Naive thymus-derived CD8-positive, alpha-beta T cell (primary cell): ENCODE data around the gene GPR119. TPM values are rescaled to one million over a fixed set of nuclear protein-coding genes. Genes with fewer than 3 reads are reported as not detected.

Experiments
- ATAC-seq, 2 donors: fragments of 150-1000 bp; cut with Tn5 transposase in 1 of 2; sonication (Bioruptor Pico), chemical (Tn5 transposase) in 1 of 2; 1 replicate in 1 of 2; 2 replicates in 1 of 2; pipeline ENCODE4 v1.10.0; 2021; ENCODE audit warnings: mild to moderate bottlenecking in 2 of 2, moderate library complexity in 2 of 2
- POLR2A ChIA-PET: fragments of 350-600 bp; sonication (Branson Sonifier 250); formaldehyde crosslinking; loops from one replicate; lab custom pipeline; 2021; ENCODE audit warnings: antibody characterized with exemption; lab: Charles Lee
- DNase-seq, 10 donors: peaks; one replicate each; pipeline versions ENCODE4 v3.0.0 to v3.0.0-alpha.2; 2020 to 2022
- H3K27ac Mint-ChIP-seq, 10 donors: one replicate each; pipeline ENCODE4 v1.8.0; 2020 to 2022; ENCODE audit warnings: mild to moderate bottlenecking in 10 of 10, mixed read lengths in 10 of 10, moderate library complexity in 4 of 10, inconsistent platforms in 1 of 10
- H3K27me3 Mint-ChIP-seq, 5 donors: one replicate each; pipeline ENCODE4 v1.8.0; 2021 to 2022; ENCODE audit warnings: mixed read lengths in 5 of 5
- H3K36me3 Mint-ChIP-seq, 3 donors: one replicate each; pipeline ENCODE4 v1.8.0; 2020 to 2022; ENCODE audit warnings: mixed read lengths in 3 of 3, mild to moderate bottlenecking in 2 of 3, inconsistent platforms in 1 of 3
- H3K4me1 Mint-ChIP-seq, 4 donors: one replicate each; pipeline ENCODE4 v1.8.0; 2021 to 2022; ENCODE audit warnings: mixed read lengths in 4 of 4
- H3K4me3 Mint-ChIP-seq, 10 donors: one replicate each; pipeline ENCODE4 v1.8.0; 2020 to 2022; ENCODE audit warnings: mild to moderate bottlenecking in 10 of 10, mixed read lengths in 10 of 10, moderate library complexity in 6 of 10, inconsistent platforms in 1 of 10
- H3K9me3 Mint-ChIP-seq, 9 donors: one replicate each; pipeline ENCODE4 v1.8.0; 2020 to 2022; ENCODE audit warnings: mixed read lengths in 9 of 9, mild to moderate bottlenecking in 3 of 9, inconsistent platforms in 1 of 9, moderate library complexity in 1 of 9
- polyA plus RNA-seq, 3 donors: library from polyadenylated mRNA; unstranded; fragments of 300-500 nt; fragmentation: Illumina TruSeq; gene quantifications; one replicate each; pipeline ENCODE4 v1.2.3, GENCODE V29; 2021
- total RNA-seq, 8 experiments: library from RNA in 2 of 8; stranded (reverse) in 2 of 8; gene quantifications; one replicate each; pipeline ENCODE4 v1.2.3 and lab custom pipeline; 2021 to 2026

Gene GPR119
- total and polyA plus RNA-seq, 5 experiments from 2014 or later: not detected

- Mint-ChIP-seq H3K4me3 (no peak overlapping the region), H3K4me1 (peaks cover 11 to 24% (median 16%) of the 10 kb centered on the region in 4 donors), H3K9me3 (no peaks in the 10 kb centered on the region), H3K36me3 (no peaks in the 10 kb centered on the region), H3K27me3 (peaks cover 0 to 2% (median 0%) of the 10 kb centered on the region in 5 donors), H3K27ac (no peak overlapping the region)
- ATAC-seq (no peak), DNase-seq (no peak)
- POLR2A ChIA-PET: no interaction called here
Measured at GRCh38 chrX:130336531-130336930, 48.9 kb downstream of the GPR119 start.

Other genes with a start within 250 kb of the GPR119 start
- gene AIFM1, start 219.8 kb downstream of the GPR119 start, total RNA-seq: 10 to 100 TPM; 25.1 to 26.3 TPM
- 10 to 100 TPM; 27.8 to 36.9 (median 32.8) TPM for gene AIFM1, start 219.8 kb downstream of the GPR119 start, polyA plus RNA-seq
- 10 to 100 TPM; 14.5 to 16.7 TPM for gene RAB33A, start 213.7 kb downstream of the GPR119 start, total RNA-seq
- 10 to 100 TPM; 10.6 to 21.1 (median 10.9) TPM for gene RAB33A, start 213.7 kb downstream of the GPR119 start, polyA plus RNA-seq
- 1 to 10 TPM; 5.7 to 6.7 TPM for gene ZNF280C, start 116.8 kb downstream of the GPR119 start, total RNA-seq
- gene ZNF280C, start 116.8 kb downstream of the GPR119 start, polyA plus RNA-seq: 1 to 10 TPM; 1.3 to 3.5 (median 2.9) TPM
- 10 to 100 TPM; 14.5 to 15.3 TPM for gene SLC25A14, start 45.8 kb downstream of the GPR119 start, total RNA-seq
- 1 to 10 TPM; 3.9 to 7.3 (median 6.7) TPM for gene SLC25A14, start 45.8 kb downstream of the GPR119 start, polyA plus RNA-seq
- gene RBMX2, start 16.3 kb upstream of the GPR119 start, total RNA-seq: 10 to 100 TPM; 23.9 to 25.1 TPM
- 10 to 100 TPM; 21.2 to 23.1 (median 21.9) TPM for gene RBMX2, start 16.3 kb upstream of the GPR119 start, polyA plus RNA-seq